ENCODE measurements around the gene NT5C1B.

- TF ChIP-seq POLR2A (IDR thresholded peaks at IDR 0.05) (no peak), CTCF (IDR thresholded peaks at IDR 0.05) (no peak), EP300 (IDR thresholded peaks at IDR 0.05) (no peak)
These were observed 31.7 kb upstream of the NT5C1B start for GRCh38 chr2:18620867-18621632.

All from ovary (tissue), 3 donors.